ENCODE measurements around the gene RRM1. TPM values are rescaled to one million over a fixed set of nuclear protein-coding genes. Genes with fewer than 3 reads are reported as not detected.

RRM1 gene
- total RNA-seq, 1 experiment from 2014 or later = 80.7 TPM

- H3K9me3 ChIP-seq (ENCODE audit: low read length) = no peaks in the 10 kb centered on the region
- no peak overlapping the region for H2AFZ ChIP-seq (ENCODE audit: low read length)
- H3K27me3 ChIP-seq (ENCODE audit: low read length) = no peaks in the 10 kb centered on the region
- no peak overlapping the region for H3K4me2 ChIP-seq (ENCODE audit: low read depth, low read length, poor library complexity, severe bottlenecking)
- no peak overlapping the region for H3K9ac ChIP-seq (ENCODE audit: low read length)
- H3K36me3 ChIP-seq (ENCODE audit: insufficient read depth, low read length) = peaks cover 50% of the 10 kb centered on the region
- H3K4me3 ChIP-seq (ENCODE audit: low read length) = no peak overlapping the region
- DNase-seq = no peak
- H4K20me1 ChIP-seq (ENCODE audit: insufficient read depth, low read depth, low read length) = no peaks in the 10 kb centered on the region
- peaks cover 79% of the 10 kb centered on the region for H3K79me2 ChIP-seq (ENCODE audit: low read length)
- H3K9me2 ChIP-seq (replicated peaks; ENCODE audit: insufficient read depth, low read length) = no peaks in the 10 kb centered on the region
- H3K27ac ChIP-seq (ENCODE audit: low read length) = no peak overlapping the region
- H3K4me1 ChIP-seq (ENCODE audit: low read length) = peaks cover 18% of the 10 kb centered on the region
These were observed 8.1 kb downstream of the RRM1 start for GRCh38 chr11:4102711-4103110.

DNA sequence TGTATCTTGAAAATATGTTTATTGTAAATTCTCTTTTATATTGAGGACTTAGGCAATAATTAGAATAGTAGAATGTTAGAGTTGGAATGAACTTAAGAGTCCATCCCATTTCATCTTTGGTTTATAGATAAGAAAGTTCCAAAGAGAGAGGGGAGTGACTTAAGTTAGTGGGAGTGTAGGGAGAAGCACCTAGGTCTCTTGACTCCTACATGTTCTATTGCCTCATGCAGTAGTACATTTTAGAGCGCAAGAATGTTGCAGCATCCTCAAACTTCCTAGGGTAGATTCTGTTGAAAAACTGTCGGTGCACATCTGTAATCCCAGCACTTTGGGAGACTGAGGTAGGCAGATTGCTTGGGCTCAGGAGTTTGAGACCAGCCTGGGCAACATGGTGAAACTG, 8.7 kb downstream of the RRM1 start:
- DNase-seq = no peak
- H2AFZ ChIP-seq (ENCODE audit: low read length) = no peak overlapping the region
- H3K4me1 ChIP-seq (ENCODE audit: low read length) = peaks cover 15% of the 10 kb centered on the region
- H3K9ac ChIP-seq (ENCODE audit: low read length) = no peak overlapping the region
- no peaks in the 10 kb centered on the region for H3K9me2 ChIP-seq (replicated peaks; ENCODE audit: insufficient read depth, low read length)
- H4K20me1 ChIP-seq (ENCODE audit: insufficient read depth, low read depth, low read length) = no peaks in the 10 kb centered on the region
- no peak overlapping the region for H3K4me3 ChIP-seq (ENCODE audit: low read length)
- no peak overlapping the region for H3K4me2 ChIP-seq (ENCODE audit: low read depth, low read length, poor library complexity, severe bottlenecking)
- H3K27me3 ChIP-seq (ENCODE audit: low read length) = no peaks in the 10 kb centered on the region
- H3K79me2 ChIP-seq (ENCODE audit: low read length) = peaks cover 74% of the 10 kb centered on the region
- H3K36me3 ChIP-seq (ENCODE audit: insufficient read depth, low read length) = peaks cover 54% of the 10 kb centered on the region
- no peaks in the 10 kb centered on the region for H3K9me3 ChIP-seq (ENCODE audit: low read length)
- no peak overlapping the region for H3K27ac ChIP-seq (ENCODE audit: low read length)

DNA sequence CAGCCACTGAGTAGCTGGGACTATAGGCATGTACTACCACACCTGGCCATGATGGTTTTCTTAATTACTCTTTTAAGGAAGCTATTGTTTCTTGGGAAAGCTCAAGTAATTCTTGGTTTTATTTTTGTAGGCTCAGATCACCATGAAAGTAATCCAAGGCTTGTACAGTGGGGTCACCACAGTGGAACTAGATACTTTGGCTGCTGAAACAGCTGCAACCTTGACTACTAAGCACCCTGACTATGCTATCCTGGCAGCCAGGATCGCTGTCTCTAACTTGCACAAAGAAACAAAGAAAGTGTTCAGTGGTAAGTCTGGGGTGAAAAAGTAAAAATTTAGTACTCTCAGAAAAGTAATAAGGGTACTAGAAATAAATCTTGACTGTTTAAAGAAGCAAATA, 11.3 kb downstream of the RRM1 start:
- Histone ChIP-seq H3K9me2 (replicated peaks; ENCODE audit: insufficient read depth, low read length) (no peaks in the 10 kb centered on the region), H3K27me3 (ENCODE audit: low read length) (no peaks in the 10 kb centered on the region), H4K20me1 (ENCODE audit: insufficient read depth, low read depth, low read length) (no peaks in the 10 kb centered on the region), H3K36me3 (ENCODE audit: insufficient read depth, low read length) (peaks cover 58% of the 10 kb centered on the region), H3K79me2 (ENCODE audit: low read length) (peaks cover 52% of the 10 kb centered on the region), H3K27ac (ENCODE audit: low read length) (no peak overlapping the region), H3K4me2 (ENCODE audit: low read depth, low read length, poor library complexity, severe bottlenecking) (no peak overlapping the region), H3K4me3 (ENCODE audit: low read length) (no peak overlapping the region), H3K9me3 (ENCODE audit: low read length) (no peaks in the 10 kb centered on the region), H3K9ac (ENCODE audit: low read length) (no peak overlapping the region), H3K4me1 (ENCODE audit: low read length) (peaks cover 6% of the 10 kb centered on the region; the same call in 1 of the 2 replicates), H2AFZ (ENCODE audit: low read length) (no peak overlapping the region)
- no peak for DNase-seq

DNA sequence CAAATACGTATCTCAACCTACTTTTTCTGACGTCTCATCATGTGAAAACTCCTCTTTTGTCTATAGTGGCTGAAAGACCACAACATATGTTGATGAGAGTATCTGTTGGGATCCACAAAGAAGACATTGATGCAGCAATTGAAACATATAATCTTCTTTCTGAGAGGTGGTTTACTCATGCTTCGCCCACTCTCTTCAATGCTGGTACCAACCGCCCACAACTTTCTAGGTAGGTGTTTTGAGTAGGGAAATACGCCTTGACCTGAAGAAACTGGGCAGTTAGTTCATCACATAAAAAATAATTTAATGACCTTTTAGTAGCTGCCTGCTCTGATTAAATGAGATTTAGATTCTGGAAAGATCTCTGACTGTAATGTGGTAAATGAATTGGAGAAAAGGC, 17.2 kb downstream of the RRM1 start:
- Histone ChIP-seq H3K9me3 (ENCODE audit: low read length) (no peaks in the 10 kb centered on the region), H3K4me1 (ENCODE audit: low read length) (no peaks in the 10 kb centered on the region), H3K27me3 (ENCODE audit: low read length) (no peaks in the 10 kb centered on the region), H3K9me2 (replicated peaks; ENCODE audit: insufficient read depth, low read length) (no peaks in the 10 kb centered on the region), H3K79me2 (ENCODE audit: low read length) (peaks cover 7% of the 10 kb centered on the region; the same call in 1 of the 2 replicates), H3K36me3 (ENCODE audit: insufficient read depth, low read length) (peaks cover 53% of the 10 kb centered on the region), H4K20me1 (ENCODE audit: insufficient read depth, low read depth, low read length) (no peaks in the 10 kb centered on the region), H3K4me3 (ENCODE audit: low read length) (no peak overlapping the region), H3K4me2 (ENCODE audit: low read depth, low read length, poor library complexity, severe bottlenecking) (no peak overlapping the region), H2AFZ (ENCODE audit: low read length) (no peak overlapping the region), H3K27ac (ENCODE audit: low read length) (no peak overlapping the region), H3K9ac (ENCODE audit: low read length) (no peak overlapping the region)
- no peak for DNase-seq

- Histone ChIP-seq H3K4me2 (ENCODE audit: low read depth, low read length, poor library complexity, severe bottlenecking) (no peak overlapping the region), H4K20me1 (ENCODE audit: insufficient read depth, low read depth, low read length) (no peaks in the 10 kb centered on the region), H3K4me1 (ENCODE audit: low read length) (no peaks in the 10 kb centered on the region), H2AFZ (ENCODE audit: low read length) (no peak overlapping the region), H3K9me2 (replicated peaks; ENCODE audit: insufficient read depth, low read length) (no peaks in the 10 kb centered on the region), H3K9ac (ENCODE audit: low read length) (no peak overlapping the region), H3K27me3 (ENCODE audit: low read length) (no peaks in the 10 kb centered on the region), H3K4me3 (ENCODE audit: low read length) (no peak overlapping the region), H3K36me3 (ENCODE audit: insufficient read depth, low read length) (peaks cover 58% of the 10 kb centered on the region), H3K27ac (ENCODE audit: low read length) (no peak overlapping the region), H3K79me2 (ENCODE audit: low read length) (peaks cover 8% of the 10 kb centered on the region), H3K9me3 (ENCODE audit: low read length) (no peaks in the 10 kb centered on the region)
- DNase-seq = no peak
These were observed 20.5 kb downstream of the RRM1 start for GRCh38 chr11:4115128-4115527.

DNA sequence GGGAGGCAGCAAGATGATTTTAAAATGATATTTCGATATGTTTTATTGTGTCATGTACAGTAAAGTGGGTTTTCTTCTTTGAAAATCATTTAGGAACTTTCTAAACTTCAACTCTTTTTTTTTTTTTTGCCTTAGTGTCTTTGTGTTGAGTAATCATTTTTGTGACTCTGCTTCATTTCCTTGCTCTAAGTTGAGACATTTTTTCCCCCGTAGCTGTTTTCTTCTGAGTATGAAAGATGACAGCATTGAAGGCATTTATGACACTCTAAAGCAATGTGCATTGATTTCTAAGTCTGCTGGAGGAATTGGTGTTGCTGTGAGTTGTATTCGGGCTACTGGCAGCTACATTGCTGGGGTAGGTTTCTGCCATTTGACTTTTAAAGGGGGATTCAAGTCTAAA, 23.5 kb downstream of the RRM1 start:
- H3K4me1 ChIP-seq (ENCODE audit: low read length) = no peaks in the 10 kb centered on the region
- no peaks in the 10 kb centered on the region for H3K9me2 ChIP-seq (replicated peaks; ENCODE audit: insufficient read depth, low read length)
- H3K27me3 ChIP-seq (ENCODE audit: low read length) = no peaks in the 10 kb centered on the region
- no peak for DNase-seq
- H3K79me2 ChIP-seq (ENCODE audit: low read length) = peaks cover 8% of the 10 kb centered on the region
- H4K20me1 ChIP-seq (ENCODE audit: insufficient read depth, low read depth, low read length) = no peaks in the 10 kb centered on the region
- H2AFZ ChIP-seq (ENCODE audit: low read length) = no peak overlapping the region
- H3K4me3 ChIP-seq (ENCODE audit: low read length) = no peak overlapping the region
- no peak overlapping the region for H3K9ac ChIP-seq (ENCODE audit: low read length)
- H3K36me3 ChIP-seq (ENCODE audit: insufficient read depth, low read length) = peaks cover 61% of the 10 kb centered on the region
- H3K4me2 ChIP-seq (ENCODE audit: low read depth, low read length, poor library complexity, severe bottlenecking) = no peak overlapping the region
- no peaks in the 10 kb centered on the region for H3K9me3 ChIP-seq (ENCODE audit: low read length)
- H3K27ac ChIP-seq (ENCODE audit: low read length) = no peak overlapping the region

DNA sequence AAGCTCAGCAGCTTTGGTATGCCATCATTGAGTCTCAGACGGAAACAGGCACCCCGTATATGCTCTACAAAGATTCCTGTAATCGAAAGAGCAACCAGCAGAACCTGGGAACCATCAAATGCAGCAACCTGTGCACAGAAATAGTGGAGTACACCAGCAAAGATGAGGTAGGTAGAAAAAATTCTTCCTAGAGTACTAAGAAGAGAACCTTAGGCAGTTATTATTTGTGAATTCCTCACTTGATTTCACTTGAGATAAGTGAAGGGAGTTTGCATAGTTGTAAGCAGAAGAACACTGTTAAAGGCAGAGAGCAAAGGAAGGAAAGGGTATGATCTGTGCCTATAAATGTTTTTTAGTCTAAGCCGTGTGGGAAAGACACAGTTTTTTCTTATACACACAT, 28.6 kb downstream of the RRM1 start:
- no peaks in the 10 kb centered on the region for H3K27me3 ChIP-seq (ENCODE audit: low read length)
- peaks cover 4% of the 10 kb centered on the region for H3K79me2 ChIP-seq (ENCODE audit: low read length)
- no peak for DNase-seq
- no peak overlapping the region for H3K4me2 ChIP-seq (ENCODE audit: low read depth, low read length, poor library complexity, severe bottlenecking)
- no peak overlapping the region for H3K27ac ChIP-seq (ENCODE audit: low read length)
- H2AFZ ChIP-seq (ENCODE audit: low read length) = no peak overlapping the region
- H3K9me2 ChIP-seq (replicated peaks; ENCODE audit: insufficient read depth, low read length) = no peaks in the 10 kb centered on the region
- H3K9me3 ChIP-seq (ENCODE audit: low read length) = no peaks in the 10 kb centered on the region
- H3K36me3 ChIP-seq (ENCODE audit: insufficient read depth, low read length) = peaks cover 85% of the 10 kb centered on the region
- no peak overlapping the region for H3K9ac ChIP-seq (ENCODE audit: low read length)
- H3K4me3 ChIP-seq (ENCODE audit: low read length) = no peak overlapping the region
- H4K20me1 ChIP-seq (ENCODE audit: insufficient read depth, low read depth, low read length) = no peaks in the 10 kb centered on the region
- no peaks in the 10 kb centered on the region for H3K4me1 ChIP-seq (ENCODE audit: low read length)

DNA sequence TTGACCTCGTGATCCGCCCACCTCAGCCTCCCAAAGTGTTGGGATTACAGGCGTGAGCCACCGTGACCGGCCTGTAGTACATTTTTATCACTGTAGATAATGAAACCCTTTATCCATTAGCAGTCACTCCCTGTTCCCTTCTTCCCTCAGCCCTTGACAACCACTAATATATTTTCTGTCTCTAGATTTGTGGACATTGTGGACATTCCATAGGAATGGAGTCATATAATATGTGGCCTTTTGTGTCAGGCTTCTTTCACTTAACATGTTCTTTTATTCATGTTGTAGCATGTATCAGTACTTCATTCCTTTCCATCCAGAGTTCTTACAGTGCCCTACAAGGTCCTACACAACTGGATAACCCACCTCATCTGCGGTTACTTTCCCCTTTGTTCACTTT, 30.5 kb downstream of the RRM1 start:
- Histone ChIP-seq H2AFZ (ENCODE audit: low read length) (no peak overlapping the region), H3K4me2 (ENCODE audit: low read depth, low read length, poor library complexity, severe bottlenecking) (no peak overlapping the region), H3K36me3 (ENCODE audit: insufficient read depth, low read length) (peaks cover 83% of the 10 kb centered on the region), H3K9me3 (ENCODE audit: low read length) (no peaks in the 10 kb centered on the region), H3K4me1 (ENCODE audit: low read length) (no peaks in the 10 kb centered on the region), H4K20me1 (ENCODE audit: insufficient read depth, low read depth, low read length) (no peaks in the 10 kb centered on the region), H3K27ac (ENCODE audit: low read length) (no peak overlapping the region), H3K27me3 (ENCODE audit: low read length) (no peaks in the 10 kb centered on the region), H3K9ac (ENCODE audit: low read length) (no peak overlapping the region), H3K79me2 (ENCODE audit: low read length) (no peaks in the 10 kb centered on the region), H3K9me2 (replicated peaks; ENCODE audit: insufficient read depth, low read length) (no peaks in the 10 kb centered on the region), H3K4me3 (ENCODE audit: low read length) (no peak overlapping the region)
- no peak for DNase-seq

DNA sequence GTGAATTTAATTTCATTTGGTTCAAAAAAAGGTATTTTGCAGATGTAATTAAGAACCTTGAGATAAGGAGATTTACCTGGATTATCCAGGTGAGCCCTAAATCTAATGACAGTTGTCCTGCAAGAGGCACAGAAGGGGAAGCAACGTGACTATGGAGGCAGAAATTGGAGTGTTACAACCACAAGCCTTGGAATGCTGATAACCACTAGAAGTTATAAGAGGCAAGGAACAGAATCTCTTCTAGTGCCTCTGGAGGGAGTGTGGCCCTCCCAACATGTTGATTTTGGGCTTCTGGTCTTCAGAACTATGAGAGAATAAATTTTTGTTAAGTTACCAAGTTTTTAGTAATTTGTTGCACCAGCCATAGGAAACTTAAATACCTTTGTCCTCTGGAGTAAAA, 32.8 kb downstream of the RRM1 start:
- Histone ChIP-seq H3K27ac (ENCODE audit: low read length) (no peak overlapping the region), H3K4me2 (ENCODE audit: low read depth, low read length, poor library complexity, severe bottlenecking) (no peak overlapping the region), H3K9me3 (ENCODE audit: low read length) (no peaks in the 10 kb centered on the region), H3K36me3 (ENCODE audit: insufficient read depth, low read length) (peaks cover 86% of the 10 kb centered on the region), H3K4me1 (ENCODE audit: low read length) (no peaks in the 10 kb centered on the region), H3K27me3 (ENCODE audit: low read length) (no peaks in the 10 kb centered on the region), H3K79me2 (ENCODE audit: low read length) (no peaks in the 10 kb centered on the region), H4K20me1 (ENCODE audit: insufficient read depth, low read depth, low read length) (no peaks in the 10 kb centered on the region), H3K9ac (ENCODE audit: low read length) (no peak overlapping the region), H3K4me3 (ENCODE audit: low read length) (no peak overlapping the region), H2AFZ (ENCODE audit: low read length) (no peak overlapping the region), H3K9me2 (replicated peaks; ENCODE audit: insufficient read depth, low read length) (no peaks in the 10 kb centered on the region)
- no peak for DNase-seq

Measured in Karpas-422 (cell line).